Kidney (tissue), 14 donors: Measurements from ENCODE around the gene EIF4ENIF1. TPM values are rescaled to one million over a fixed set of nuclear protein-coding genes. Genes with fewer than 3 reads are reported as not detected.

Experiments used
- DNase-seq, 5 donors: peaks; one replicate each; pipeline ENCODE4 v3.0.0-alpha.2; 2013 to 2020
- FAIRE-seq: peaks from 2 replicates; lab custom pipeline; 2012; peaks lifted over from hg19 to GRCh38; lab: Jason Lieb, UNC
- H3K27ac ChIP-seq, 2 donors: one replicate each; pipeline ENCODE4 v1.7.0; 2013; ENCODE audit warnings: low read depth in 2 of 2, low read length in 2 of 2, inconsistent platforms in 1 of 2
- H3K27me3 ChIP-seq: one replicate; pipeline ENCODE4 v1.7.1; 2013; ENCODE audit warnings: low read length, inconsistent platforms; ENCODE audit not compliant: control insufficient read depth, insufficient read depth
- H3K36me3 ChIP-seq, 3 donors: one replicate each; pipeline versions ENCODE4 v1.7.0 to v1.7.1; 2013; ENCODE audit warnings: low read length in 3 of 3, control low read depth in 1 of 3, inconsistent platforms in 1 of 3; ENCODE audit not compliant: insufficient read depth in 3 of 3, control insufficient read depth in 2 of 3
- H3K4me1 ChIP-seq, 3 donors: one replicate each; pipeline versions ENCODE4 v1.7.0 to v1.7.1; 2013; ENCODE audit warnings: low read length in 3 of 3, inconsistent platforms in 1 of 3, low read depth in 1 of 3; ENCODE audit not compliant: control insufficient read depth in 2 of 3, insufficient read depth in 2 of 3
- H3K4me3 ChIP-seq, 3 donors: one replicate each; pipeline versions ENCODE4 v1.7.0 to v1.8.1; 2013; ENCODE audit warnings: low read length in 3 of 3, control low read depth in 1 of 3, inconsistent platforms in 1 of 3
- H3K9ac ChIP-seq, 3 donors: one replicate each; pipeline versions ENCODE4 v1.7.0 to v1.7.1; 2013; ENCODE audit warnings: low read length in 3 of 3, control low read depth in 1 of 3, inconsistent platforms in 1 of 3
- H3K9me3 ChIP-seq, 3 donors: one replicate each; pipeline versions ENCODE4 v1.7.0 to v1.7.1; 2013; ENCODE audit warnings: low read length in 3 of 3, control low read depth in 1 of 3, inconsistent platforms in 1 of 3; ENCODE audit not compliant: control insufficient read depth in 2 of 3, insufficient read depth in 1 of 3
- CTCF ChIP-seq: IDR thresholded peaks from 3 replicates; pipeline ENCODE4 v1.5.1; 2012; ENCODE audit warnings: mild to moderate bottlenecking, moderate library complexity, borderline replicate concordance; ENCODE audit not compliant: insufficient read depth; ENCODE audit errors: extremely low read depth
- intact Hi-C: fragments of 100-400 bp; cut with DNase I; formaldehyde crosslinking; loops from one replicate; pipeline ENCODE4 v1.11.1; 2022
- polyA plus RNA-seq: library from polyadenylated mRNA; stranded (reverse); fragments of 350-450 nt; fragmentation: Illumina TruSeq; extraction: RNeasy Lipid Tissue Mini Kit (QIAGEN cat#74804); gene quantifications from one replicate; pipeline ENCODE4 v1.2.3, GENCODE V29; 2014; ENCODE audit warnings: low read depth, low replicate concordance; ENCODE audit not compliant: insufficient read depth
- total RNA-seq: library from RNA; stranded (reverse); fragmentation: NEBNext Ultra II Directional; extraction: Animal tissue kit (Norgen Biotek cat#: 25700); gene quantifications from one replicate; pipeline ENCODE4 v1.2.1, GENCODE V29; 2021
- donor health status: control.
- donor health status: control.
- donor health status: control.
- donor health status: control.
- donor health status: control.
- donor health status: DM: yes; HTN: yes; CAD: no.
- donor health status: Normal renal cell carcinoma (clear cell type).

Gene EIF4ENIF1
- total and polyA plus RNA-seq, 2 donors from 2014 or later, result 13.8 to 39.1 TPM

- Histone ChIP-seq H3K9ac (no peak overlapping the region), H3K27me3 (no peaks in the 10 kb centered on the region), H3K9me3 (no peaks in the 10 kb centered on the region), H3K36me3 (peaks cover 7 to 26% (median 19%) of the 10 kb centered on the region in 3 donors), H3K27ac (no peak overlapping the region), H3K4me1 (no peaks in the 10 kb centered on the region), H3K4me3 (no peak overlapping the region)
- DNase-seq (no peak), FAIRE-seq (no peak)
- intact Hi-C loops, result no loop called here
- no peak for TF ChIP-seq CTCF
Measured at GRCh38 chr22:31448382-31448781, 41.3 kb downstream of the EIF4ENIF1 start.

- DNase-seq (no peak), FAIRE-seq (no peak)
- intact Hi-C loops, result no loop called here
- TF ChIP-seq CTCF, result no peak
- no peaks in the 10 kb centered on the region for H3K4me1 ChIP-seq
- no peaks in the 10 kb centered on the region for H3K9me3 ChIP-seq
- H3K27ac ChIP-seq, result no peak overlapping the region
- H3K9ac ChIP-seq, result no peak overlapping the region
- no peak overlapping the region for H3K4me3 ChIP-seq
- no peaks in the 10 kb centered on the region for H3K27me3 ChIP-seq
- peaks cover 6 to 34% (median 18%) of the 10 kb centered on the region in 3 donors for H3K36me3 ChIP-seq
Measured at GRCh38 chr22:31447337-31447736, 42.3 kb downstream of the EIF4ENIF1 start.

GRCh38 chr22:31446767-31447166 is 42.9 kb downstream of the EIF4ENIF1 start:
- no peaks in the 10 kb centered on the region for H3K9me3 ChIP-seq
- DNase-seq (no peak), FAIRE-seq (no peak)
- H3K9ac ChIP-seq, result no peak overlapping the region
- no peaks in the 10 kb centered on the region for H3K27me3 ChIP-seq
- H3K4me3 ChIP-seq, result no peak overlapping the region
- peaks cover 4 to 40% (median 16%) of the 10 kb centered on the region in 3 donors for H3K36me3 ChIP-seq
- H3K27ac ChIP-seq, result no peak overlapping the region
- H3K4me1 ChIP-seq, result no peaks in the 10 kb centered on the region
- no peak for TF ChIP-seq CTCF
- intact Hi-C loops, result no loop called here

- DNase-seq (no peak), FAIRE-seq (no peak)
- Histone ChIP-seq H3K27ac (no peak overlapping the region), H3K9ac (no peak overlapping the region), H3K4me1 (no peaks in the 10 kb centered on the region), H3K9me3 (no peaks in the 10 kb centered on the region), H3K4me3 (no peak overlapping the region), H3K36me3 (peaks cover 4 to 43% (median 19%) of the 10 kb centered on the region in 3 donors), H3K27me3 (no peaks in the 10 kb centered on the region)
- intact Hi-C loops, result no loop called here
- TF ChIP-seq CTCF, result no peak
Measured at GRCh38 chr22:31446208-31446607, 43.4 kb downstream of the EIF4ENIF1 start.
